Epithelial cell of proximal tubule (primary cell): Measurements from ENCODE around the gene HTRA3. TPM values are rescaled to one million over a fixed set of nuclear protein-coding genes. Genes with fewer than 3 reads are reported as not detected.

Experiments used
- DNase-seq: peaks from one replicate; pipeline ENCODE4 v3.0.0-alpha.2; 2011; ENCODE audit warnings: low read depth
- H3K4me3 ChIP-seq: 2 replicates; pipeline ENCODE4 v1.5.1; 2011; ENCODE audit warnings: low read depth, mild to moderate bottlenecking, low read length
- total RNA-seq: library from RNA; depleted of rRNA; stranded (reverse); fragments of >200 nt; gene quantifications from 2 replicates; pipeline ENCODE4 v1.2.3, GENCODE V29; 2015
- TF ChIP-seq, protein P1 (sequence below): conservative IDR thresholded peaks from 2 replicates; pipeline ENCODE4 v1.5.1; 2012; ENCODE audit warnings: low read depth, mild to moderate bottlenecking, low read length

The HTRA3 gene
- total RNA-seq, 1 donor from 2014 or later, result 1.2 TPM

DNA sequence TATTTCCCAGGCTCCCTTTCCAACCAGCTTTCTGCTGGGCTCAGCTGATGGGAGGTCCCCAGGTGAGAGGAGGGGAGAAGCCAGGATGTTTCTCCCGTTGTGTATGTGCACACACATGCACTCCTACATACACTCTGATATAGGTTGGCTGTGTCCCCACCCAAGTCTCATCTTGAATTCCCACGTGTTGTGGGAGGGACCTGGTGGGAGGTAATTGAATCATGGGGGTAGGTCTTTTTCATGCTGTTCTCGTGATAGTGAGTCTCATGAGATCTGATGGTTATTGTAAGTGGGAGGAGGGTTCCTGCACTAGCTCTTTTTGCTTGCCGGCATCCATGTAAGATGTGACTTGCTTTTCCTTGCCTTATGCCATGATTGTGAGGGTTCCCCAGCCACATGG lies 11.7 kb upstream of the HTRA3 start:
- DNase-seq, result no peak
- TF ChIP-seq, protein P1, sequence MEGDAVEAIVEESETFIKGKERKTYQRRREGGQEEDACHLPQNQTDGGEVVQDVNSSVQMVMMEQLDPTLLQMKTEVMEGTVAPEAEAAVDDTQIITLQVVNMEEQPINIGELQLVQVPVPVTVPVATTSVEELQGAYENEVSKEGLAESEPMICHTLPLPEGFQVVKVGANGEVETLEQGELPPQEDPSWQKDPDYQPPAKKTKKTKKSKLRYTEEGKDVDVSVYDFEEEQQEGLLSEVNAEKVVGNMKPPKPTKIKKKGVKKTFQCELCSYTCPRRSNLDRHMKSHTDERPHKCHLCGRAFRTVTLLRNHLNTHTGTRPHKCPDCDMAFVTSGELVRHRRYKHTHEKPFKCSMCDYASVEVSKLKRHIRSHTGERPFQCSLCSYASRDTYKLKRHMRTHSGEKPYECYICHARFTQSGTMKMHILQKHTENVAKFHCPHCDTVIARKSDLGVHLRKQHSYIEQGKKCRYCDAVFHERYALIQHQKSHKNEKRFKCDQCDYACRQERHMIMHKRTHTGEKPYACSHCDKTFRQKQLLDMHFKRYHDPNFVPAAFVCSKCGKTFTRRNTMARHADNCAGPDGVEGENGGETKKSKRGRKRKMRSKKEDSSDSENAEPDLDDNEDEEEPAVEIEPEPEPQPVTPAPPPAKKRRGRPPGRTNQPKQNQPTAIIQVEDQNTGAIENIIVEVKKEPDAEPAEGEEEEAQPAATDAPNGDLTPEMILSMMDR, result no peak

DNA sequence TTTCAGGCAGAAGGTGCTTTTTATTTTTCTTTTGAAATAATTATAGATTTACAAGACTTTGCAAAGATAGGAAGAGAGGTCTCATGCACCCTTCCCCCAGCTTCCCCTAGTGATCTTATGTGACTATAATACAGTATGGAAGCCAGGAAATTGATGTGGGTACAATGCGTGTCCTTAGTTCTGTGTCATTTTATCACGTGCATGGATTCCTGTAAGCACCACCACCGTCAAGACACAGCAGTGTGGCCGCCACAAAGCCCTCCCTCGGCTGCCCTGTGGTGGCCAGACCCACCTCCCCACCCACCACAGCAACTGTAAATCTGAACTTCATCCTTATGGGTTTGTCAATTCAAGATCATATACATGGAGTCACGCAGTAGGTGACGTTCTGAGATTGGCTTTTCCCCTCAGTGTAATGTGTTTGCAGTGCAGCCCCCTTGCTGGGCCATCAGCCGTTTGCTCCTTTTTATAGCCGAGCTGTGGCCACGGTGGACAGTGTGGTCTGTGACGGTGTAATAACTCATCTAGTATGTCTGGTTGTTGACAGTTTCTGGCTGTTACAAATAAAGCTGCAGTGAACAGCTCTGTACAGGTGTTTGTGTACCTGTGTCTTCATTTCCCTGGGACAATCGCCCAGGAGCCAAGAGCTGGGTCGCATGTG lies 10.9 kb upstream of the HTRA3 start:
- TF ChIP-seq, protein P1, result no peak
- DNase-seq, result no peak
- H3K4me3 ChIP-seq, result no peak overlapping the region

More for the DNA sequence above, 11.7 kb upstream of the HTRA3 start:
- no peak overlapping the region for H3K4me3 ChIP-seq

DNA sequence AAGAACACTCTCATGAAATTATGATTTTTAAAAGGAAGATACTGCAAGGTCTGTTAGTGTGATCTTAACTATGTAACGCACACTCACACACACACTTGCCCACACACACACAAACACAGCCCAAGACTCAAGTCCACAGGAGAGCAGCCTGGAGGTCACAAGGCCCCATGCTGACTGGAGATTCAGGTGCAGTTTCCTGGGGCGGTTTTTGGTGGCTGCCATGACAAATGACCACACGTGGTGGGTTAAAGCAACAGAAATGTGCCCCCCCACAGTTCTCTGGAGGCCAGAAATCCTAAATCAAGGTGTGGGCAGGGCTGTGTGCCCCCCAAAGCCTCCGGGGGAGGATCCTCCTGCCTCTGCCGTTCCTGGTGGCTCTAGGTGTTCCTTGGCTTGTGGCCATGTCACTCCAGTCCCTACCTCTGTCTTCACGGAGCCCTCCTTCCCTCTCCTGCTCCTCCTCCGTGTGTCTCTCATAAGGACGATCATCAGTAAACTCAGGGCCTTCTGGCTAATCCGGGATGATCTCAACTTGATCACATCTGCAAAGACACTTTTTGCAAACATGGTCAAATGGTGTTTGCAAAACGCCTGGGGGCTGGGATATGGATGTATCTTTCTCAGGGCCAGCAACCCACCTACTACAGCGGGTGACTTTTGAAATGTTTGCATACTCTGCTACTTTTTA lies 9.7 kb upstream of the HTRA3 start:
- TF ChIP-seq, protein P1, result no peak
- DNase-seq, result no peak
- H3K4me3 ChIP-seq, result no peak overlapping the region

DNA sequence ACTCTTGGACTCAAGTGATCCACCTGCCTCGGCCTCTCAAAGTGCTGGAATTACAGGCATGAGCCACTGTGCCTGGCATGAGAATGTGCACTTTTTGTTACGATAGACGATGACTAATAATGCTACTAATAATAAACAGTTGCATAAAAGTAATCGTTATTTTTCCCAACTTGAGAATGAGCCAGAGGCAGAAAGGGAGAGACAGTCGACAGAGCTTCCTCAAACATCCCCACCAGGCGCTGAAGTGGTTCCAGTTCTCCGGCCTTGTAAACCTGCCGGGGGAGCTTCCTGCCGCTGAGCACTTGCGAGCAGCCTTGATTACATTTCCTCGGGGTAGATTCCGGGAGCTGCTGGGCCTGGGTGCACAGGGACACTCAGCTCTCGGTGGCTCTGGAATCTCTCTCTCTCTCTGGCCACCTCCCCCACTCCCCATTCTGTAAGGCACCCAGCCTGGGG lies 8.9 kb upstream of the HTRA3 start:
- H3K4me3 ChIP-seq, result no peak overlapping the region
- DNase-seq, result no peak
- TF ChIP-seq, protein P1, result no peak

DNA sequence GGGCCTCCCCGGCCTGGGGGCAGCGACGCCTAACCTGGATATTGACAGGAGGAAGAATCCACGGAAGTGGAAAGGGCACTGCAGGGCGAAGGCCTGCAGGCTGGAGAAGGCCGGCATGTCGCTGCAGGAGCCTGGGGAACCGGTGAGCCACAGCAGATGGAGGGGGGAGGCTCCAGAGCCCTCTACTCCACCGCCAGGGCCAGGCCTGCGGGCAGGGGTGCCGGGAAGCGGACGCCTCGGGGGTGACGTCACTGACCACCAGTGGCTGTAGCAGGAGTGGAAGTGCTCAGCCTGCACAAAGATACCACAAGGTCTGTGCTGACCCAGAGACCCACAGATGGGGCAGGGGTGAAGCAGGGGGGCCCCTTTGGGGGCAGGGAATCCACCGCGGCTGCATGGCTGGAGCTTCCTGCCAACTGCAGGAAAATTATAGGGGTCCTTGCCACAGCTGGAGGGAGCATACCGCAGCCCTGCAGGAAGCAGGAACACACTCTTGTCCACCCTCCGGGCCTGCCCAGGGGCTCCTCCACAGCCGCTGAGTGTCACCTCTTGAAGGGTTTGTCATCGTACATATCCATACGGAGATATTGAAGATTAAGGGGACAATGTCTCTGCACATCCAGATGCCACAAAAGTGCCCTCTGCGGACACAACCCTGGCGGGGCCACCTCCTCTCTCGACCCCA lies 7.6 kb upstream of the HTRA3 start:
- no peak for DNase-seq
- H3K4me3 ChIP-seq, result no peak overlapping the region
- TF ChIP-seq, protein P1, result no peak

DNA sequence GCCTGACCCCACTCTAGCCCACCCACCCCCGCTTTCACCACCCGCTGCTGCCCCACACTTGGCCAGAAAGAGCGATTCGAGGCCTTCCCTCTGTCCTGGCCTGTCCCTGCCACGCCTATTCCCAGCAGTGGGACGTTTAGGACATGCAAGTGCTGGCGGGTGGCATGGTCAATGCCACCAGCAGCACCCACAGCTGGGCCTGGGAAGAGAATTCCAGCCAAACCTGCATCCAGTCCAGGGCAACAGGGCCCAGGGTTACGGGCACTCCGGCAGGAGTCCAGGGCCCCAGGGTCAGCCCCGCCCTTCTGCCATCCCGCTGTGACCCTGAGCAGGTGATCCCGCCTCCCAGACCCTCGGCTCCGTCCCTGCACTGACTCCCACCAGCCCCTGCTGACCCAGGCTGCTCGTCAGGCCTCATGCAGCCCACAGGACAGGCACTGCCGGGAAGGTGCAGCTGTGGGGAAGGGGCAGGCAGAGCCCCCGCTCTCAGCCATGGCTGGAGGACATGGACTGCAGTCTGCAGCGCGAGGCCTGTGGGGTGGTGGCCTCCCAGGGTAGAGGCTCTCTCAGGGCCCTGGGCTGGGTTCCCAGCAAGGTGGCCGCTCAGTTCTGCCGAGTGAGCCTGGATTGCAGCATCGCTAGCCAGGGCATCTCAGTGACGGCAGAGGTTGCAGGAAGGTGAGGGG lies 6.8 kb upstream of the HTRA3 start:
- DNase-seq, result no peak
- H3K4me3 ChIP-seq, result no peak overlapping the region
- TF ChIP-seq, protein P1, result no peak
